ENCODE data around the gene CDC42BPB.

DNA sequence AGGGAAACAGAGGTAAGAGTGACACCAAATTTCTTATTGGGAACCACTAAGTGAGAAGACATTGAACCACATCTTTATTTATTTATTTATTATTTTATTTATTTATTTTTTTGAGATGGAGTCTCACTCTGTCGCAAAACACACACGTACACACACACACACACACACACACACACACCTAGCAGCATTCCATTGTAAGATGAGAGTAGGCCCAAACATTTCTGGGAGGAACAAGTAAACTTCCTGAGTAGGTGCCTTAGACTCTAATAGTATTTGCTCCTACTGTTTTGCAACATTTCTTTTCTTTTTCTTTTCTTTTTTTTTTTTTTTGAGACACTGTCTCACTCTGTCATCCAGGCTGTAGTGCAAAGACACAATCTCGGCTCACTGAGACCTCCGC lies 7.1 kb upstream of the CDC42BPB start:
- TF ChIP-seq, protein P1, sequence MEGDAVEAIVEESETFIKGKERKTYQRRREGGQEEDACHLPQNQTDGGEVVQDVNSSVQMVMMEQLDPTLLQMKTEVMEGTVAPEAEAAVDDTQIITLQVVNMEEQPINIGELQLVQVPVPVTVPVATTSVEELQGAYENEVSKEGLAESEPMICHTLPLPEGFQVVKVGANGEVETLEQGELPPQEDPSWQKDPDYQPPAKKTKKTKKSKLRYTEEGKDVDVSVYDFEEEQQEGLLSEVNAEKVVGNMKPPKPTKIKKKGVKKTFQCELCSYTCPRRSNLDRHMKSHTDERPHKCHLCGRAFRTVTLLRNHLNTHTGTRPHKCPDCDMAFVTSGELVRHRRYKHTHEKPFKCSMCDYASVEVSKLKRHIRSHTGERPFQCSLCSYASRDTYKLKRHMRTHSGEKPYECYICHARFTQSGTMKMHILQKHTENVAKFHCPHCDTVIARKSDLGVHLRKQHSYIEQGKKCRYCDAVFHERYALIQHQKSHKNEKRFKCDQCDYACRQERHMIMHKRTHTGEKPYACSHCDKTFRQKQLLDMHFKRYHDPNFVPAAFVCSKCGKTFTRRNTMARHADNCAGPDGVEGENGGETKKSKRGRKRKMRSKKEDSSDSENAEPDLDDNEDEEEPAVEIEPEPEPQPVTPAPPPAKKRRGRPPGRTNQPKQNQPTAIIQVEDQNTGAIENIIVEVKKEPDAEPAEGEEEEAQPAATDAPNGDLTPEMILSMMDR (IDR thresholded peaks at IDR 0.05) = no peak
- no peak for TF ChIP-seq EZH2phosphoT487 (IDR thresholded peaks at IDR 0.05)

All from neural progenitor cell (in vitro differentiated cells).